ENCODE data around the gene RFX1.

DNA sequence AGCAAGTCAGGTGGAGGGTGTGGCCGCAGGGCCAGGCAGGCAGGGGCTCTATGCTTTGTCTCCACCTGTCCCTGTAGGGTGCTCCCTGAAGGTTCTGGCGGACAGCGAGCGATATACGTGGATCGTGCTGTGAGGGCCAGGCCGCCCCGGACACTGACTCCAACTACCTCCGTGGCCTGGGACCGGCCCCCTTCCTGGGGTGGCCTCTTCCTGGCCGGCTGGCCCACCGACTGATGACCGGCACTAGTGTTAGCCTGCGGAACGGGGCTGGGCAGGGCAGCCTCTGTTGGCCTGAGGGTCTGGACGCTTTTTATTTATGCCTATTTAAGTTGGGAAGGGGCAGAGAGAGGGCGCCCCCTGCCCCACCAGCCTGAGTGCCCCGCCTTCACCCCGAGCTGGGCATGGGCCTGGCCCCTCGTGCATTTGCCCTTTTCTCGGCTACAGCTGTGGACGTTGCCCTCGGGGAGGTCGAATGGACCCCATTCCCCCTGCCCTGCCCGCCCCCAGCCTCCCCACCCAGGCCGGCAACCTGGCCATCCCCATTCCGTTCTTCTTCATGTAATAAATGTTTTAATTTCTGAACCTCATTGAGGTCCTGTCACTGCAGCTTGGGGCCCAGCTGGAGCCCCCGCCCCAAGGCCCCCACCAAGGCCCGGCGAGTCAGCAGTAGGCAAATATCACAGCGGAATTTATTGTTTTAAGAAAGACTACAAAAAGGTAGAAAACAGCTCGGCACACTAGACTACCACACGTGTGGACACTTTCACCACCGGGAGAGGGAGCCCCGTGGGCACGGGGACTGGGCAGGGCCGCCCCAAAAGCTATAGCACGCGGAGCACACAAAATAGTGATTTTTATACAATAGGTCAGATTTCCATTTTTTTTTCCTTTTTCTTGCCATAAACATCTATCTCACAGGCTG is 45.0 kb downstream of the RFX1 start:
- TF ChIP-seq NFE2L1 (CRISPR knock-in tag; IDR thresholded peaks at IDR 0.05) (no peak), CTCF (IDR thresholded peaks at IDR 0.05) (no peak), GTF2I (CRISPR knock-in tag; conservative IDR thresholded peaks at IDR 0.05) (no peak), USF2 (CRISPR knock-in tag; IDR thresholded peaks at IDR 0.05) (no peak), ATF1 (CRISPR knock-in tag; IDR thresholded peaks at IDR 0.05) (no peak), FOXK1 (CRISPR knock-in tag; IDR thresholded peaks at IDR 0.05) (no peak), ZNF121 (CRISPR knock-in tag; IDR thresholded peaks at IDR 0.05) (no peak)
